Keratinocyte (primary cell): ENCODE measurements around the gene TRIM10. TPM values are rescaled to one million over a fixed set of nuclear protein-coding genes. Genes with fewer than 3 reads are reported as not detected.

Experiments
- DNase-seq: peaks from one replicate; pipeline ENCODE4 v3.0.0-alpha.2; 2011; ENCODE audit warnings: low read depth, missing footprints, low spot score
- FAIRE-seq: peaks from 2 replicates; lab custom pipeline; 2011; peaks lifted over from hg19 to GRCh38; lab: Jason Lieb, UNC
- H2AFZ ChIP-seq: 2 replicates; pipeline ENCODE4 v1.6.0; 2012; ENCODE audit warnings: low read length, control low read depth, inconsistent platforms; ENCODE audit not compliant: control insufficient read depth
- H3K27ac ChIP-seq: 2 replicates; pipeline ENCODE4 v1.5.1; 2011; ENCODE audit warnings: low read length; ENCODE audit not compliant: control insufficient read depth, insufficient read depth
- H3K27me3 ChIP-seq: 3 replicates; pipeline ENCODE4 v1.6.0; 2011; ENCODE audit warnings: low read length; ENCODE audit not compliant: control insufficient read depth, insufficient read depth; ENCODE audit errors: extremely low read depth
- H3K36me3 ChIP-seq, 2 experiments: 2 replicates in 1 of 2; 3 replicates in 1 of 2; pipeline ENCODE4 v1.5.1; 2011; ENCODE audit warnings: low read length in 2 of 2, mild to moderate bottlenecking in 1 of 2; ENCODE audit not compliant: control insufficient read depth in 2 of 2, insufficient read depth in 2 of 2; ENCODE audit errors: extremely low read depth in 1 of 2
- H3K4me1 ChIP-seq: 3 replicates; pipeline ENCODE4 v1.5.1; 2011; ENCODE audit warnings: low read length; ENCODE audit not compliant: control insufficient read depth, insufficient read depth; ENCODE audit errors: extremely low read depth
- H3K4me2 ChIP-seq: 3 replicates; pipeline ENCODE4 v1.6.0; 2011; ENCODE audit warnings: low read depth, low read length; ENCODE audit not compliant: control insufficient read depth, insufficient read depth; ENCODE audit errors: extremely low read depth
- H3K4me3 ChIP-seq, 3 experiments: fragments of 200-600 bp in 1 of 3; sonication (generic) in 1 of 3; 2 replicates in 2 of 3; 3 replicates in 1 of 3; pipeline ENCODE4 v1.5.1; 2011 to 2016; ENCODE audit warnings: low read length in 3 of 3, mild to moderate bottlenecking in 3 of 3, control low read depth in 2 of 3, inconsistent platforms in 1 of 3, low read depth in 1 of 3, mixed read lengths in 1 of 3, mixed run types in 1 of 3, moderate library complexity in 1 of 3; ENCODE audit not compliant: control insufficient read depth in 2 of 3, insufficient read depth in 2 of 3; ENCODE audit errors: extremely low read depth in 1 of 3
- H3K79me2 ChIP-seq: 2 replicates; pipeline ENCODE4 v1.6.0; 2012; ENCODE audit warnings: low read length; ENCODE audit not compliant: control insufficient read depth, insufficient read depth
- H3K9ac ChIP-seq: 3 replicates; pipeline ENCODE4 v1.6.0; 2011; ENCODE audit warnings: low read length; ENCODE audit not compliant: control insufficient read depth, insufficient read depth; ENCODE audit errors: extremely low read depth
- H3K9me1 ChIP-seq: 3 replicates; pipeline ENCODE4 v1.6.0; 2011; ENCODE audit warnings: low read length; ENCODE audit not compliant: control insufficient read depth, insufficient read depth; ENCODE audit errors: extremely low read depth
- H3K9me3 ChIP-seq: 2 replicates; pipeline ENCODE4 v1.5.1; 2012; ENCODE audit warnings: low read depth, low read length; ENCODE audit not compliant: control insufficient read depth
- H4K20me1 ChIP-seq: 3 replicates; pipeline ENCODE4 v1.6.0; 2011; ENCODE audit warnings: low read length; ENCODE audit not compliant: control insufficient read depth, insufficient read depth; ENCODE audit errors: extremely low read depth
- EZH2 ChIP-seq: IDR thresholded peaks from one replicate; pipeline ENCODE4 v1.6.1; 2012; ENCODE audit warnings: inconsistent platforms, mild to moderate bottlenecking, low read length, moderate library complexity
- dilution Hi-C: fragments of 300-500 bp; cut with MboI; formaldehyde crosslinking; loops from one replicate; pipeline ENCODE4 v1.7.0; 2020; ENCODE audit warnings: low sequenced_read_pairs; ENCODE audit not compliant: extremely low pct_ligation_motif_present
- polyA plus RNA-seq, 5 experiments: library from polyadenylated mRNA; depleted of rRNA in 3 of 5; stranded (reverse) in 3 of 5; stranded (forward) in 1 of 5; unstranded in 1 of 5; fragments of >200 nt; gene quantifications; 1 replicate in 1 of 5; 2 replicates in 3 of 5; 3 replicates in 1 of 5; pipeline versions ENCODE4 v1.2.1 to v1.2.3, GENCODE V29; 2011 to 2012; ENCODE audit warnings: missing spikeins in 2 of 5, low read depth in 1 of 5, low replicate concordance in 1 of 5
- TF ChIP-seq, protein P1 (sequence below), 3 experiments: IDR thresholded peaks in 1 of 3; conservative IDR thresholded peaks in 1 of 3; optimal IDR thresholded peaks in 1 of 3; 2 replicates in 2 of 3; 3 replicates in 1 of 3; pipeline versions ENCODE3 to v1.5.1; 2011; ENCODE audit warnings: low read length in 3 of 3, mild to moderate bottlenecking in 3 of 3, moderate library complexity in 2 of 3, control low read depth in 1 of 3, inconsistent platforms in 1 of 3; ENCODE audit not compliant: insufficient read depth in 2 of 3; ENCODE audit errors: extremely low read depth in 1 of 3

The TRIM10 gene
- polyA plus RNA-seq, 1 donor (not counting 4 experiments of a cell fraction or from before 2014, with no cell fraction given) = not detected

DNA sequence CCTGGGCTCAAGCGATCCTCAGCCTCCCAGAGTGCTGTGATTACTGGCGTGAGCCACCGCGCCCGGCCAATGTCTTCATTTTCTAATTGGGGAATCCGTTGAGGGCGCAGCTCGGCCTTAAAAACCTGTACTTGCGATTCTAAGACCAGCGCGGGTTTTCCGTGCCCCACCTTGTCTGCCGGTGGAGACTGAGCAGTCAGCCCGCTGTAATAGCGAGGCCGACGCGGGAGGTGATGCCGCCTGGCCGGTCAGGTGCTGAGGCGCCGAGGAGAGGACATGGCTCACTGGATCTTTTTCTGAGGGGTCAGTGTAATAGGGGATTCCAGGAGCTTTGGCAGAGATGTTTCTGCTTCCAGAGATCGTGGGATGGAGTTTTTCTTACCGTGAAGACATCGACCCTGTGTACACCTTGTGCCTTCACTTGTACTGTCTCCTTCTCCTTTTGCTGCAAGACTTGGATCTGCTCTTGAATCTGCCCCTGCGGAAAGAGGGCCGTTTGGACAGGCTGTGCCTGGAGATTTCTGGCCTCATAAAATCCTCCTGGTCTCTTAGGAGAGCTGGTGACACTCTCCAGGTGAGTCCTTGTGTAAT is 49.6 kb downstream of the TRIM10 start:
- DNase-seq = no peak
- H3K9me1 ChIP-seq = no peaks in the 10 kb centered on the region
- peaks cover 43% of the 10 kb centered on the region for H3K27me3 ChIP-seq
- TF ChIP-seq, protein P1, sequence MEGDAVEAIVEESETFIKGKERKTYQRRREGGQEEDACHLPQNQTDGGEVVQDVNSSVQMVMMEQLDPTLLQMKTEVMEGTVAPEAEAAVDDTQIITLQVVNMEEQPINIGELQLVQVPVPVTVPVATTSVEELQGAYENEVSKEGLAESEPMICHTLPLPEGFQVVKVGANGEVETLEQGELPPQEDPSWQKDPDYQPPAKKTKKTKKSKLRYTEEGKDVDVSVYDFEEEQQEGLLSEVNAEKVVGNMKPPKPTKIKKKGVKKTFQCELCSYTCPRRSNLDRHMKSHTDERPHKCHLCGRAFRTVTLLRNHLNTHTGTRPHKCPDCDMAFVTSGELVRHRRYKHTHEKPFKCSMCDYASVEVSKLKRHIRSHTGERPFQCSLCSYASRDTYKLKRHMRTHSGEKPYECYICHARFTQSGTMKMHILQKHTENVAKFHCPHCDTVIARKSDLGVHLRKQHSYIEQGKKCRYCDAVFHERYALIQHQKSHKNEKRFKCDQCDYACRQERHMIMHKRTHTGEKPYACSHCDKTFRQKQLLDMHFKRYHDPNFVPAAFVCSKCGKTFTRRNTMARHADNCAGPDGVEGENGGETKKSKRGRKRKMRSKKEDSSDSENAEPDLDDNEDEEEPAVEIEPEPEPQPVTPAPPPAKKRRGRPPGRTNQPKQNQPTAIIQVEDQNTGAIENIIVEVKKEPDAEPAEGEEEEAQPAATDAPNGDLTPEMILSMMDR (optimal IDR thresholded peaks at IDR 0.05 in 1 of 3, IDR thresholded peaks at IDR 0.05 in 1 of 3, conservative IDR thresholded peaks at IDR 0.05 in 1 of 3; ENCODE audit: extremely low read depth in 1 of 3, insufficient read depth in 2 of 3, low read length in 3 of 3) = no peak
- no peak for TF ChIP-seq EZH2
- no peak overlapping the region for H3K9ac ChIP-seq
- H3K4me1 ChIP-seq = no peaks in the 10 kb centered on the region
- H4K20me1 ChIP-seq = no peaks in the 10 kb centered on the region
- H3K4me2 ChIP-seq = no peak overlapping the region
- H3K9me3 ChIP-seq = no peaks in the 10 kb centered on the region
- FAIRE-seq = no peak
- no peak overlapping the region for H2AFZ ChIP-seq
- no peak overlapping the region for H3K27ac ChIP-seq
- dilution Hi-C loops = no loop called here
- H3K36me3 ChIP-seq = no peaks in the 10 kb centered on the region
- no peak overlapping the region for H3K4me3 ChIP-seq
- no peaks in the 10 kb centered on the region for H3K79me2 ChIP-seq

DNA sequence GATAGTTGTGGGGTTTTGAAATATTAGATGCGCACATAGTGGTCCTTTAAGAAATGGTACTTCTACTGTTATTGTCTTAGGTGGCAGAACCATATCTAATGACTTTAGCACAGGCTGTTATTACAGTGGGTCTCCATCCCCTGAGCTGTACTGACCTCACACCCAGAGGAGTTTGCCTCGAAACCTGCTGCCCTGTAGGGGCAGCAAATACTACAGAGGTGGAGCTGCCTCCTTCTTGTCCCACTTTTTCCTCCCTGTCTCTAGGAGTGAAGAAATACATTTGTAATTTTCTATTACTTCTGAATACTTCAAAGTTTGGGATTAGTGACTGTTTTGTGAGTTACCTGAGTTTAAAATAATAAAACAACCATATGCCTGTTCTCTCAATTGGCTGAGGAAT is 56.4 kb downstream of the TRIM10 start:
- H3K4me2 ChIP-seq = no peak overlapping the region
- no peaks in the 10 kb centered on the region for H3K27me3 ChIP-seq
- no peak overlapping the region for H3K27ac ChIP-seq
- H3K9me3 ChIP-seq = no peaks in the 10 kb centered on the region
- TF ChIP-seq EZH2 = no peak
- TF ChIP-seq, protein P1 (optimal IDR thresholded peaks at IDR 0.05 in 1 of 3, IDR thresholded peaks at IDR 0.05 in 1 of 3, conservative IDR thresholded peaks at IDR 0.05 in 1 of 3; ENCODE audit: extremely low read depth in 1 of 3, insufficient read depth in 2 of 3, low read length in 3 of 3) = no peak
- dilution Hi-C loops = no loop called here
- FAIRE-seq (no peak), DNase-seq (no peak)
- no peak overlapping the region for H2AFZ ChIP-seq
- H3K9ac ChIP-seq = no peak overlapping the region
- peaks cover 34% of the 10 kb centered on the region for H3K4me1 ChIP-seq
- no peaks in the 10 kb centered on the region for H3K36me3 ChIP-seq
- H3K9me1 ChIP-seq = no peaks in the 10 kb centered on the region
- no peaks in the 10 kb centered on the region for H3K79me2 ChIP-seq
- H3K4me3 ChIP-seq = no peak overlapping the region
- no peaks in the 10 kb centered on the region for H4K20me1 ChIP-seq
